ES-I3 (cell line): Measurements from ENCODE around the gene MCL1.
"Not testable (repeated sequence)": the region's sequence is repeated elsewhere in the genome, so short reads cannot be mapped to it uniquely, and the experiment has no call there.

Source experiments
- H3K36me3 ChIP-seq: 2 replicates; pipeline ENCODE4 v1.6.1; 2013; ENCODE audit warnings: mild to moderate bottlenecking, low read length, control low read depth, moderate library complexity; ENCODE audit not compliant: insufficient read depth
- H3K4me1 ChIP-seq: 2 replicates; pipeline ENCODE4 v1.6.1; 2013; ENCODE audit warnings: mild to moderate bottlenecking, control low read depth, low read length; ENCODE audit not compliant: insufficient read depth
- H3K9ac ChIP-seq: 2 replicates; pipeline ENCODE4 v1.6.1; 2013; ENCODE audit warnings: low read depth, mild to moderate bottlenecking, low read length, moderate library complexity
- H3K9me3 ChIP-seq: 2 replicates; pipeline ENCODE4 v1.6.1; 2013; ENCODE audit warnings: mild to moderate bottlenecking, low read length, moderate library complexity; ENCODE audit not compliant: control insufficient read depth, insufficient read depth

The MCL1 gene

DNA sequence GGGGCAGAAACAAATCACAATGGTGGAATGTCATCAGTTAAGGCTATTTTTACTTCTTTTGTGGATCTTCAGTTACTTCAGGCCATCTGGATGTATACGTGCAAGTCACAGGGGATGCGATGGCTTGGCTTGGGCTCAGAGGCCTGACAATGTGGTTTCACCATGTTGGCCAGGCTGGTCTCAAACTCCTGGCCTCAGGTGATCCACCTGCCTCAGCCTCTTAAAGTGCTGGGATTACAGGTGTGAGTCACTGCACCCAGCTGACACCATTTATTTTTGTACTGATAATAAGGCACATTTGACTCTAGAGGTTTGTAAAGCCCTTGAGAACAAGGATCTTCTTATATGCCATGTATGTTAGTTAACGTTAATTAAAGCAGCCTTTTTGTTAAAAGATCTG lies 1.6 kb upstream of the MCL1 start:
- not testable (repeated sequence) for H3K4me1 ChIP-seq, H3K9me3 ChIP-seq, H3K9ac ChIP-seq
- peaks cover 28% of the 10 kb centered on the region for H3K36me3 ChIP-seq

DNA sequence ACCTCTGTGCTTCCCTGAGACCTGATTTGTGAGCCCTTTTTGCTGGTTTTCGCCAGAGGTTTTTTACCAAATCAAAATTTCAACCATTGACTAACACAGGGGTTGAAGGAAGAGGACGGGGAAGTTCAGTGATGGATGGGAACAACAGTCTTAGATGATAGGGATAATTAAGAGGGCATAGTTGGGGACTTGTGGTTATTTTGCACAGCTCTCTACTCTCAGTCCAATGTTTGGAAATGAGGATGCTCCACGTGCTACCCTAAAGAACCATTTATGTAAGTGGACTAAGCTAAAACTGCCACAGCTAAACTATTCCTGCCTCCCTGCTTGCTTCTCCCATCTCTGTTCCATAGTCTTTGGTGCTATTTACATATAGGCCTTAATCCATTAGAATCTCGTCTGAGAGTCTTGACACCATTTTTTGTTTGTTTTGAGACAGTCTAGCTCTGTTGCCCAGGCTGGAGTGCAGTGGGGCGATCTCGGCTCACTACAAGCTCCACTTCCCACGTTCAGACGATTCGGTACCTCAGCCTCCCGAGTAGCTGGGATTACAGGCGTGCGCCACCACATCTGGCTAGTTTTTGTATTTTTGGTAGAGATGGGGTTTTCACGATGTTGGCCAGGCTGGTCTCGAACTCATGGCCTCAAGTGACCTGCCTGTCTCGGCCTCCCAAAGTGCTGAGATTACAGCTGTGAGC lies 684 bp upstream of the MCL1 start:
- H3K36me3 ChIP-seq: peaks cover 36% of the 10 kb centered on the region
- H3K9me3 ChIP-seq: 0 out of 2 replicates have a peak, but pooled peaks cover 3% of the 10 kb centered on the region
- peak overlapping the region; percentile 77 for H3K9ac ChIP-seq
- peaks cover 15% of the 10 kb centered on the region for H3K4me1 ChIP-seq

DNA sequence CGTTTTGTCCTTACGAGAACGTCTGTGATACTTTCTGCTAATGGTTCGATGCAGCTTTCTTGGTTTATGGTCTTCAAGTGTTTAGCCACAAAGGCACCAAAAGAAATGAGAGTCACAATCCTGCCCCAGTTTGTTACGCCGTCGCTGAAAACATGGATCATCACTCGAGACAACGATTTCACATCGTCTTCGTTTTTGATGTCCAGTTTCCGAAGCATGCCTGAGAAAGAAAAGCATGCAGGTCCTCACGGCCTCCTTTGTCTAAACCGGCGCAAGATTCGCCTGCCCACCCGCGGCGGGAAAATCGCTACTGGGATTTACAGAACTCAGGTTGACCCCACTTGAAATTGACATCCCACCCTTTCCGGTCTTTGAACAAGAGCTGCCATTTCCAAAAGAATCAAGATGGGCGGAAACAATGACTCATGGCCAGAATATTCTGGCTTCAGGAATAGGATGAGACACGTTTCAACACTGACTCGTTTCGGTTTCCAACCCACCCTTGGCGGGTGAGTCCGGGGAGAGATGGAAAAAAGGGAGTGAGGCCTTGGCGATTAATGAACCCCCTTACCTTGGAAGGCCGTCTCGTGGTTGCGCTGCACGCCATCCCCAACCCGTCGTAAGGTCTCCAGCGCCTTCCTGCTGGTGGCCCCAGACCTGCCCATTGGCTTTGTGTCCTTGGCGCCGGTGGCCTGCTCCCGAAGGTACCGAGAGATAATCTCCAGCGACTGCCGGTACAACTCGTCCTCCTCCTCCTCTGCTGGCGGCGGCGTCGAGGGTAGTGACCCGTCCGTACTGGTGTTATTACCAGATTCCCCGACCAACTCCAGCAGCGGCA lies 919 bp downstream of the MCL1 start:
- Histone ChIP-seq H3K9ac (peak overlapping the region; percentile 99), H3K9me3 (0 out of 2 replicates have a peak, but pooled peaks cover 3% of the 10 kb centered on the region), H3K36me3 (peaks cover 48% of the 10 kb centered on the region), H3K4me1 (peaks cover 26% of the 10 kb centered on the region)

DNA sequence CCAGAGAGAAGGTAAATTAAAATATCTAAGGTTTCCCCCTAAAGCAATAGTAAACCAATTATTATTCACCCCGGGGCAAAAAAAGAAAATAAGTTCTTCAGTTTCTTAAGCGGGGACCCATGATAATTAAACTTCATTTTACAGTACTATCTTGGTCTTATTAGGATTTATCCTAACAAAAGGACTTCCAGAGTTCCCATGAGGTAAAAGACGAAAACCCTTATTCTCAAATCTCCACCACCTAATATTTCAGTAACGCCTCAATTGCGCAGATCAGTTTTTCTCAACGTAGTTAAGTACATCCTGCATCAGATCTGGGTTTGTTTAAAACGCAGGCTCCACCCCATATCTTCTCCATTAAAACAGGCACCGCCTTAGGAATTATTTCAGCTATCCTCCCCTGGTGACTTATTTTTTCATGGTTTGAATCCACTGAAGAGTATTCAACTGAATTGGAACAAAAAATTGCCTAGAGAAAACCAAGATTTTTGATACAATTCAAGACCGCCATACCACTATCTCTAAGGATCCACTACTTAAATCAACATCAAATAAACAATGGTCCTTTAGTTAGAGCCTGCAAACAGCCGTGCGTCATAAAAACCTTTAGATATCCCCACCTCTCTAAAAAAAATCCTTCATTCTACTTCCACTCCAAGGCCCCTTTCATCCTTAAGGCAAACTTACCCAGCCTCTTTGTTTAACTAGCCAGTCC lies 1.7 kb downstream of the MCL1 start:
- Histone ChIP-seq H3K9me3 (0 out of 2 replicates have a peak, but pooled peaks cover 3% of the 10 kb centered on the region), H3K9ac (peak overlapping the region; percentile 99), H3K4me1 (peaks cover 32% of the 10 kb centered on the region), H3K36me3 (peaks cover 56% of the 10 kb centered on the region)

DNA sequence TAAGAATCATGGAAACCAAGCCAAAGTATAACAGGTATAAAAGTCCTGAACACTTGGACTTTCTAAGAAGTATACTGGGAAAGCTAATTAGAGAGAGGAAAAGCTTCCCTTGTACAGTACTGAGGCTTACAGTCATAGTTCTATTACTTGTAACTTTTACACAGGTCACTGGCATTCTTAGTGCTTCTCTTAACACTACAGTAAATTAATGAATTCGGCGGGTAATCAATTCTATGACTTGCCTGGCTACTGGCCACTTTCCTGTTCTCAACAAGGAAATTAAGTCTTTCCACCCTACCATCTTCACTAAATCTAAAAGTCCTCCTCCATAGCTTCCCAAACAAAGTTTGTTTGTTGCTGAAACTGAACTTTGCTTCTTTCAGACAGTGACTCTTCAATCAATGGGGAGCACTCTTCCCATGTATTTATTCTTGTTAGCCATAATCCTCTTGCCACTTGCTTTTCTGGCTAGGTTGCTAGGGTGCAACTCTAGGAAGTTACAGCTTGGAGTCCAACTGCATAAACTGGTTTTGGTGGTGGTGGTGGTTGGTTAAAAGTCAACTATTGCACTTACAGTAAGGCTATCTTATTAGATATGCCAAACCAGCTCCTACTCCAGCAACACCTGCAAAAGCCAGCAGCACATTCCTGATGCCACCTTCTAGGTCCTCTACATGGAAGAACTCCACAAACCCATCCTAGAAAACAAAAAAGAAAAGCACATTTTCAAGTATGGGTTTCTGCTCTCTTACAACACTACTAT lies 2.4 kb downstream of the MCL1 start:
- Histone ChIP-seq H3K4me1 (peaks cover 32% of the 10 kb centered on the region), H3K9ac (peak overlapping the region; percentile 99), H3K36me3 (peaks cover 57% of the 10 kb centered on the region), H3K9me3 (0 out of 2 replicates have a peak, but pooled peaks cover 3% of the 10 kb centered on the region)

DNA sequence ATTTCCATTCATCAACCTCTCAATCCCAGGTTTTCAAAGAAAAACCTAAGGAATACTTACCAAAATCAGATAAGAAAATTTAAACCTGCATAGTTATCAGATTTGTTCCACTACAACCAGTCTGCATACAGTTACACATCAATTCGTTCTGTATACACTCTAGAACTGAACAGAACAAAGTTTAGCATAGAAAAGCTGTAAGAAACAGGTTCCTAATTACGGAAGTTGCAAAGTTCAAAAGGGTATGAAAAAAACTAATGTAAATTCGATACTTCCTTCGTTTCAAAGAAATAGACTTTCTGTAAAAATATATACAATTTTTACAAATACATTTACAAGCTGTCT lies 3.1 kb downstream of the MCL1 start:
- H3K9ac ChIP-seq: peak overlapping the region; percentile 99
- peaks cover 57% of the 10 kb centered on the region for H3K36me3 ChIP-seq
- H3K9me3 ChIP-seq: 0 out of 2 replicates have a peak, but pooled peaks cover 3% of the 10 kb centered on the region
- H3K4me1 ChIP-seq: peaks cover 32% of the 10 kb centered on the region

DNA sequence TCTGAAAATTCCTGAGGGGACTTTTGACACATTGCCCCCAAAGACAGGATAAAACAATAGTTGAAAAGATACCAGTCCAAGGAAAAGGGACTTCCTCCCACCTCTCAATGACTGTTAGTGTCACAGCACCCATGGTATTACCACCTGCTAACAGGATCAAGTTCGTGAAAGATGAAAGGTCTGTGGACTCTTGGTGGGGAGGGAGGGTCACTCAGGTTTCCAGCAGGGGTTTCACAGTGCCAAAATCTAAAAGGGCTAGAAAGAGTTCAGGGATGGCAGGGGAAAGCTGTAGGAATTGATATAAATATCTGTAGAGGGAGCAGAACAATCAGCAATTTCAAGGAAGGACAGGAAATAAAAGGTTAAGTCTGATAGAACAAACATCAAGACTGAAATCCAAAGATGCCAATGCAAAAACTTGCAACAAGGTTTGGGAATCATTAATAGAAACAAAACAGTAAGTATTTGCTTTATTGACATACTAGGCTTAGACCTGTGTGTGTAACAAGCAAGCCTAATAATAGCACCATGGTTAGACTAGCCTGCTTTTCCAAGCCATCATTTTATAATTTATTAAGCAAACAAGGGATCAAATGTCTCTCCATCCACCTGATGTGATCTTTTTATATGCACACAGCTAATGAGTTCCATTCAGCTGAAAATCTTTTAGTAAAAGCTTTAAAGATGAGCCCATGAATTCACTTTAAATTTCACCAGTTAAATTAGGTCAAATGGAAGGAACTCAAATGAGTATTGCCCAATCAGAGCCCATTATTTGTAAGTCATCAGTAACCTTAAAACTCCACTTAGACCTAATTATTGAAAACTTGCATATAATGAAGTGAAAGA lies 3.7 kb downstream of the MCL1 start:
- Histone ChIP-seq H3K9me3 (0 out of 2 replicates have a peak, but pooled peaks cover 3% of the 10 kb centered on the region), H3K4me1 (peaks cover 32% of the 10 kb centered on the region), H3K9ac (peak overlapping the region; percentile 99), H3K36me3 (peaks cover 57% of the 10 kb centered on the region)

DNA sequence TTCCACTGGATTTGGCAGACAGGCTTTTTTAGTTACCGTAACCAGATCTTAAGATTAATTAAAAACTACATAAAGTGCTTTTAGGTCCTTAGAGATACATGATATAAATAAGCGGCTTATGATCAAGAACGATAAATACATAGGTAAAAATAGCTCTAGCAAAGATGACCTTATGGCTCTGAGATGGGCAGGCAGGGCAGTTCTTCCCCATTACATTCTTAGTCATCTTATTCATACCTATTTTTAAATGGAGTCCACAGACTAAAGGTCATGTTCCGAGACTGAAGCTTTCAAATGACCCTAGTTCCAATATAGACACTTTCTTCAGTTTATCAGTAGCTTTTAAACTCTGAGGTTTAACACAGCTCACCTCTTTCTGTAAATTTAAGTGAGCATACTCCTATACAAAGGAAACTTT lies 4.3 kb downstream of the MCL1 start:
- Histone ChIP-seq H3K36me3 (peaks cover 57% of the 10 kb centered on the region), H3K9me3 (0 out of 2 replicates have a peak, but pooled peaks cover 3% of the 10 kb centered on the region), H3K4me1 (peaks cover 32% of the 10 kb centered on the region), H3K9ac (peak overlapping the region; percentile 99)

DNA sequence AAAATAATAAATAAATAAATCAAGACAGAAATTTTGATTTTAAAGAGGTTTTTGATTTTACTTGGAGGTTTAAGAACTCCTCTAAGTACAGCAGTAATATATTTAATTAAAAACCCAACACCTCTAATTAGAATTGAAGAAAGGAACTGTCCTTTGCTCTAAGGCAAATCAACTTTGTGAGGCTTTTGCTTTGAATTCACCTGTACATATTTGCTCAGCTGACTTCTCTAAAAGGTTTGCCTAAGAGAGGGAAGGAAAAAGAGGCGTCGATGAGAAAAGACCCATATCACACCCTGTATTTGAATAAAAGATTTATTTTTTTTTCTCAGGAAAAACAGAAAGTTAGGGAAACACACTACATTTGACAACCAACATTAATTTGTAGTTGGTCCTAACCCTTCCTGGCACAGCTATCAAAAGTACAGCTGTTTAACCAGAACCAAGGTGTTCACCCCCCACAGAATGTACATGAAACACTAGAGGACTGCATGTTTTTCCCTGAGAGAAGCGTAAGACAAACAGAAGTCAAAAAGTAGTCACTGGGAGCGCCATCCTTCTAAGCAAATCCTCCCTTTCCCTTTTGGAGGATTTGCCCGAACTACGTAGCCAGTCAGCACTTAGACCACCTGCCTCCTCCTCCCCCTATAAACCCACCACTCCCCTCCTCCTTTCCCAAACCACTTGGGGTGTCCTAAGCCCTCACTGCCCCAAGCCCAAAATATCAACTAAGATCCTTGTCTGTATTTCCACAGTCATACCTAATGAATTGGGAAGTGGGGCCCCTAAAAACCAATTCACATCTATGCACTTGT lies 4.9 kb downstream of the MCL1 start:
- Histone ChIP-seq H3K36me3 (peaks cover 57% of the 10 kb centered on the region), H3K9ac (no peak overlapping the region), H3K4me1 (peaks cover 33% of the 10 kb centered on the region), H3K9me3 (0 out of 2 replicates have a peak, but pooled peaks cover 3% of the 10 kb centered on the region)

DNA sequence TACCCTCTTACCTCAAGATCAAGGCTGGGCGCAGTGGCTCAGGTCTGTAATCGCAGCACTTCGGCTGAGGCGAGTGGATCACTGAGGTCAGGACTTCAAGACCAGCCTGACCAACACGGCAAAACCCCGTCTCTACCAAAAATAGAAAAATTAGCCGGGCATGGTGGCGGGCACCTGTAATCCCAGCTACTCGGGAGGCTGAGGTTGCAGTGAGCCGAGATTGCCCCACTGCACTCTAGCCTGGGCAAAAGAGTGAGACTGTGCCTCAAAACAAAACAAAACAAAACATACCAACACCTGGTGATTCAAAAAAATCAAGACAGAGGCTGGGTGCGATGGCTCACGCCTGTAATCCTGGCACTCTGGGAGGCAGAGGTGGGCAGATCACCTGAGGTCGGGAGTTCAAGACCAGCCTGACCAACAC lies 5.8 kb downstream of the MCL1 start:
- H3K9me3 ChIP-seq, H3K9ac ChIP-seq: not testable (repeated sequence)
- Histone ChIP-seq H3K4me1 (peaks cover 36% of the 10 kb centered on the region), H3K36me3 (peaks cover 56% of the 10 kb centered on the region)

DNA sequence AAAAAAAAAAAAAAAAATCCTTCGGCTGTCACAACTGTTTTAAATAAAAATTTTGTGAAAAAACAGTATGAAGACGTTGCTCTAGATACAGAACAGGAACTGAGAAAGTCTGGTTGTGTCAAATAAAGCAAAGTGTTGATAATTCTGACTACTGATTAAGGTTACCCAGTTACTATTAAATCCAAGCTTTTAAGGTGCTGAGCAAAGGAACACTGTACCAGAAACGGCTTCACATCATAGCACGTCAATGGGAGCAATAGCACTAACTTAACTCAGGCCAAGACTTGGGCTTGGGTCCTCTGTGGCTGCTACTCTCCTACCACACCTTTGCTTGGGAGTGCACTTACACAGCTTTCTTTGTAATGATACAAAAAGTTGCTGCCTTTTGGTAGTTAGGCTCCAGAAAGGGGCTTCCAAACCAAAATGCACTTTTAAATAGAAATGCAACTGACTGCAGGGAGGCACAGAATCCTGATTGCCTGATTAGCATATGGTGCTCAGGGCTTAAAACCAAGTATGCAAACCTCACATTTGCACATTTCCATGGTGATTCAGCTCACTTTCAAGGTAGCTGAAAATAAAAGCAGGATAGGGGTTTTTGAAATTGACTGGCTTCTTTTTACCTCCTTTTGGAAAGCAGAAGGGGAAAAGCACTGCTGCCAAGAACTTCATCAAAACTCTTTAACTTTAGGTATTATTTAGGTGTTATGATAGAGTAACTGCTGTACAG lies 6.3 kb downstream of the MCL1 start:
- Histone ChIP-seq H3K4me1 (peaks cover 39% of the 10 kb centered on the region), H3K36me3 (peaks cover 50% of the 10 kb centered on the region), H3K9me3 (0 out of 2 replicates have a peak, but pooled peaks cover 3% of the 10 kb centered on the region), H3K9ac (no peak overlapping the region)

DNA sequence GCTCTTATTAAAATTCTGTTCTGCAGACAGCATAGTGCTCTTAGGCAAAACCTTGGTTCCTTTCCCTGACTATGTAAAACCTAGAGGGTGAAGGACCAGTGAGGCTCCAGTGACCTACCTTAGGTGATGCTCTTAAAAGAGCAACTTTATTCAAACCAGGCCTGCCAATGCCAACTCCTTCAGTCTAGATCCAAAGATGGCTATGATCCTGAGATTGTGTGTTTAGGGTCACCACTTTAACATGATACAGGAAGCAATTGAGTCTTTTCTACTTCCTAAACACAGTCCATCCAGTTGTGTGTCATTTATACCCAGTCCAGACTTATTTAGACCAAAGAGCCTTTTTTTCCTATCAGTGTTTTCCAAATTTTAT lies 10.8 kb downstream of the MCL1 start:
- Histone ChIP-seq H3K9me3 (no peaks in the 10 kb centered on the region), H3K9ac (no peak overlapping the region; the same call in 1 of the 2 replicates), H3K4me1 (peaks cover 39% of the 10 kb centered on the region)

More for the DNA sequence above, 10.8 kb downstream of the MCL1 start:
- H3K36me3 ChIP-seq: peaks cover 10% of the 10 kb centered on the region; the same call in 1 of the 2 replicates
